ENCODE data around the gene TSHZ2.

Gene TSHZ2

DNA sequence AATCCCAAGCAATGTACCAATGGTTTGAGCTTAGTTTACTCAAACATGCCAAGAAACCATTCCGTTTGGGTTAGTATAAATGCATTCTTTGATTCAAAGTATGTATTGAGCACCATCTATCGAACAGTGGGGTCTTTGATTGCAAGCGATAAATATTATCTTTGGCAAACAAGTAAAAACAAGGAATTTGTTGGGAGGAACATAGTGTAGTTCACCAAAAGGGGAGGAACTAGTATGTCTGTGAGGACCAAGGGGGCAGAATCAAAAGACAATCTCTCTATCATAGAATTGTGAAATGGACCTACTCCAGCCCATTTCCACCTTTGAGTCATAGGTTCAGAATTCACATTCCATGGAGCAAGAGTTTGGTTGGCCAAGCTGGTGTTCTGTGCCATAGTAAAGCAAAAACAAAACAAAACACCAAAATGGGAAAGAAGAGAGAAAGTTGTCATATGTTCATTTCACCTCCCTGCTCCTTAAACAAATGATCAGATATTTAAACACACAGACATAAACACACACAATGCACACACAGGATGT, 266.0 kb downstream of the TSHZ2 start:
- no peak for DNase-seq (ENCODE audit: low read depth in 3 of 3)

DNA sequence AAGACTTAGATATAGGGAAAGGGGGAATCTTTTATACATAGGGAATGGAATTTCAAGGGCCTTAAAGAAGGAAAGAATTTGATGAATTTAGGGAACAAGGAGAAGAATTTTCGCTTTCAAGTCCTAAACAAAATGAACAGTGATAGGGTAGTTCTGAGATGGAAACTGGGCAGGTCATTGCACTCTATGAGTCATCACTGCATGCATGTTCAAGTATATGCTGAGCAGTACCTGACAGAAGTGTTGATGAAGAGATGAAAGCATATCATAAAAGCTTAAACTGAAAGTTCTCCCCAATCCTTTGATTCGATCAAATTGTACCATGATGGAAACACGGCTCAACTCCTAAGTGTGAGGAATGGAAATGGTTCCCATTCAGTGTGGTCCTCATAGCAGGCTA, 271.0 kb downstream of the TSHZ2 start:
- DNase-seq (ENCODE audit: low read depth in 3 of 3), result no peak

DNA sequence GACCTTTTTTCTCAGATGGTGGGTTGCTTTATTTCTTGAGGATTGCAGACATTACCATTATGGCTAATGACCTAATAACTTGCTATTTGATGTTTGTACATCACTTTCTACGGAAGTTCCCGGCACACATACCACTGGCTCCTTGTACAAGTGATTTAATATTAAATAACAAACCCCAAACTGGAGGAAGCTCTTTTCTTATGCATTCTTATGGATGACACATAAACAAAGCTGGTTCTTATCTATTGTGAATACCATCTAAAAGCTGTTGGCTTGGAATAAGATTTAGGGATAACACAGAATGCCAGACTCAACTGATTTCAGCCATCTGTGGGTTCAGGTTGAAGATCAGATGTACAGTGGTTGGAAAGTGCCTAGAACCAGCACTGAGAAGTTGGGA, 272.6 kb downstream of the TSHZ2 start:
- no peak for DNase-seq (ENCODE audit: low read depth in 3 of 3)

DNA sequence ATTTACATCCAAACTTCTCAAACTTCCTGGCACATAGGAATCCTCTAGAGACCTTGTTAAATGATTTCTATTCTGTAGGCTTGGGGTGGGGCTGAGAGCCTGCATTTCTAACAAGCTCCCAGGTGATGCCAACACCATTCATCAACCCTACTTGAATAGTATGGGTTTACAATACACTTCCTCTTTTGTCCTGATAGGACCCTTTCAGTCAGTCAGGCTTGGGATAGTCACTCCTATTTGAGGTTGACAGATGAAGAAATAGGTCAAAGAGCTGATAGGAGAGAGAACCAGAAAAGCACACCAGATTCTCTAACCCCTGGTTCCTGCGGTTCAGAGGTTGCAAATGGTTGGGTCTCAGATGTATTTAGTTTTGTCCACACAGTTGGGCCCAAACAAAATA, 273.4 kb downstream of the TSHZ2 start:
- no peak for DNase-seq (ENCODE audit: low read depth in 3 of 3)

DNA sequence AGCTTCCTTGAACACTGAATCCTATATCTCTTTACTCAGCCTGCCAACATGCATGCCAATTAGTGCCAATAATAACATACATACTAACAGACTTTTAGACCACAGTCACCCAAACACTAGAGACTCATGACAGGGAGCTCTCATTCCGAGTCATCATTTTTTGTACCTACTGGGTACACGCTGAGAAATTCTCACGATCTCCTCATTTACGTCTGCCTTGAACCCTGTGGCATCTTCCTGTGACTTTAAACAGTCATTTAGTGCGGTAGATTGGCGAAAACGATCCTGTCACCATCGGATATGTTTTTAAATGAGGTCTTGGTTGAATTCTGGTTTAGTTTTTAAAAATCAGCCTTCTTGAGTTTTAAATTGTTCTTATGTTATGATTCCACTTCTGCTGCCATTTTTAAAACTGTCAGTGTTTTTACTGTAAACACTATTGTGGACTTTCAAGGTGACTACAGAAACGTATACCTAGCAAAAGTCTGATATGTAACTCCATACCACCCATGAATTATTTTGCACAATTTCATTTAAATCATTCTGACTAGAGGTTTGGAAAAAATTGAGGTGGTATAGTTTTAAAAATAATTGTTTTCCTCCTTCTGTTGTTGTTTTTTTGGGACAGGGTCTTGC, 275.4 kb downstream of the TSHZ2 start:
- DNase-seq (ENCODE audit: low read depth in 3 of 3), result no peak

DNA sequence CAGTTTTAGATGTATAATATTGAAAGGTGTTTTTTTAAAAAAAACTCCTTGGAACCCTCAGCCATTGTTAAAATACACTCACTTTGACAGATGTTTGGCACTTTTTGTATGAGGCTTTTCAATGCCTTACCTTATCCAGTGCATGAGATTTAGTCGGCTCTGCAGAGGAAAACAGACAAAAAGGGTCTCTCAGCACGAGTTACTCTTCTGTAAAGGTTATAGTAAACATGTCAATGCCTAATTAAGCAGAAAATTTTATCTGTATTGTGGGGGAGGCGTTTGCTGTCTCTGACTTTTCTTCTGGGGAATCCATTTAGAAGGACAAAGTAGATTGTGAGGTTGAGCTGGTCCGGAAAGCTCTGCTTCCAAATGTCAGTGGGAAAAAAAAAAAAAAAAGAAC, 278.3 kb downstream of the TSHZ2 start:
- no peak for DNase-seq (ENCODE audit: low read depth in 3 of 3)

DNA sequence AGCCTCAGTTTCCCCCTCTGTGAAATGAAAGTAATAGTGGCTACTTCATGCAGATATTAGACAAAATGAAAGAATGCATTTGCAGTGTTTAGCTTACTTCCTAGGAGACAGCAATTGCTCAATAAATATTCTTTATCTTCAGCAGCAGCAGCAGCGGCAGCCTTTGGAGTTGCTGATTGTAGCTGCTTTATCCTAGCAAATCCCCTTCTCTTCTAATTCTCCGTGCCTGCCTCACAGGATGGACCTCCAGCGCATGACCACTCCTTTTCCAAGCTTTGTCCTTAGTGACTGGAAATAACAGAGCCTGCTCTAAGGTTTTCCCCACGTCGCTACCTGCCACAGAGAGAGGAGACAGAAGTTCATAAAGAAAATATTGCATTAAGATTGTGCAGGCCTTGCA, 279.8 kb downstream of the TSHZ2 start:
- no peak for DNase-seq (ENCODE audit: low read depth in 3 of 3)

DNA sequence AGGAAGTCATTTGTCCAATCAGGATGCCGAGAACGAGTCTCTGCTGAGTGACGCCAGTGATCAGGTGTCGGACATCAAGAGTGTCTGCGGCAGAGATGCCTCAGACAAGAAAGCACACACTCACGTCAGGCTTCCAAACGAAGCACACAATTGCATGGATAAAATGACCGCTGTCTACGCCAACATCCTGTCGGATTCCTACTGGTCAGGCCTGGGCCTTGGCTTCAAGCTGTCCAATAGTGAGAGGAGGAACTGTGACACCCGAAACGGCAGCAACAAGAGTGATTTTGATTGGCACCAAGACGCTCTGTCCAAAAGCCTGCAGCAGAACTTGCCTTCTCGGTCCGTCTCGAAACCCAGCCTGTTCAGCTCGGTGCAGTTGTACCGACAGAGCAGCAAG, 281.5 kb downstream of the TSHZ2 start:
- no peak for DNase-seq (ENCODE audit: low read depth in 3 of 3)

DNA sequence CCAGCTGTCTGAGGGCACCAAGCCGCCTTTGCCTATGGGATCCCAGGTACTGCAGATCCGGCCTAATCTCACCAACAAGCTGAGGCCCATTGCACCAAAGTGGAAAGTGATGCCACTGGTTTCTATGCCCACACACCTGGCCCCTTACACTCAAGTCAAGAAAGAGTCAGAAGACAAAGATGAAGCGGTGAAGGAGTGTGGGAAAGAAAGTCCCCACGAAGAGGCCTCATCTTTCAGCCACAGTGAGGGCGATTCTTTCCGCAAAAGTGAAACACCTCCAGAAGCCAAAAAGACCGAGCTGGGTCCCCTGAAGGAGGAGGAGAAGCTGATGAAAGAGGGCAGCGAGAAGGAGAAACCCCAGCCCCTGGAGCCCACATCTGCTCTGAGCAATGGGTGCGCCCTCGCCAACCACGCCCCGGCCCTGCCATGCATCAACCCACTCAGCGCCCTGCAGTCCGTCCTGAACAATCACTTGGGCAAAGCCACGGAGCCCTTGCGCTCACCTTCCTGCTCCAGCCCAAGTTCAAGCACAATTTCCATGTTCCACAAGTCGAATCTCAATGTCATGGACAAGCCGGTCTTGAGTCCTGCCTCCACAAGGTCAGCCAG, 283.0 kb downstream of the TSHZ2 start:
- DNase-seq (ENCODE audit: low read depth in 3 of 3), result no peak

DNA sequence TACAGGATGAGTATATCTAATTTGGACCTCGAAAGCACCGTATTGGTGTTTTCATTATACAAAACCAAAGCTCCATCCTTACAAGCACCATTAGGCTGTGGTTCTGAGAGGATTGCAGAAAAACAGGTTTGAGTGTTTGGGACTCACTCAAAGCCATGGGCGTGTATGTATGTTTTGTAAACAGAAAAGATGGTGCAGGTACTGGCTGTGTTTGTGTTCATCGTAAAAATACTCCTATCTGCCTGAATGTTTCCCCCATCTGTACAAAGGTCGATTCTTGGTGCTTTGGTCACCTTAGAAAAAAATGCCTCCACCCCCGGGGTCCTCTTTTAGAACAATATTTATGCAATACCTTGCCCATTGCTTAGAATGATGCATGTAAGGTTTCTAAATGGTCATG, 286.6 kb downstream of the TSHZ2 start:
- DNase-seq (ENCODE audit: low read depth in 3 of 3), result no peak

DNA sequence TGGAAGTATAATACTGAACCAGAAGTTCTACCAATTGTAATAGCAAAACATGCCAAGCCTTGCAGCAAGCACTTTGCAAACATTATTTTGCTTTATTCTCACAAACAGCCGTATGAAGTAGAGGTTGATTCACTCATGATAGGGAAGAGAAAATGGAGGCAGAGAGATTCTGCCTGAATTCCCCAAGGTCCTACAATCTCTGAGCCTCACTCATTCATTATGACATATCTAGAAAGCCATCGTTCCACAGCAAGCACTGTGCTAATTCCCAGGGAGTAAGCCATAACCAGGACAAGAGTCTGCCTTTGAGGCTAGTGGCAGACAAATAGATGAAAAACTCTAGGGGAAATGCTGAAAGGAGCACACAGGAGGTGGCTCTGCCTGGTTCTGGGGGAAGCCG, 288.0 kb downstream of the TSHZ2 start:
- no peak for DNase-seq (ENCODE audit: low read depth in 3 of 3)

DNA sequence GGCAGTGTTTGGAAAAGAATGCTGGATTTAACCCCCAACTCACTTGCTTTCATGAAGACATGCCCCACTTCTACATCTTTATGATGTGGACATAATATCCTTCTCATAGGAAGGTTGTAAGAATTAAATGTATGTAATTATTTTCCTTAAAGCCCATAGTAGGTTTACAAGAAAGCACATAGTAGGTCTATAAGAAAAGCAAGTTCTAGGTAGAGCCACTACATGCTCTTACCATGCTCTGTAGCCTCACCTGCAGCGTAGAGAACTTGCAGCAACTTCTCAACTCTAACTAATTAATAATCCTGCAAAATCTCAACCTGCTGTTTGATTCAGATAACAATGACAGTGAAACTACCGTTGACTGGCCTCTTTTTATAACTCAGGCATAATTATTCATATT, 288.4 kb downstream of the TSHZ2 start:
- DNase-seq (ENCODE audit: low read depth in 3 of 3), result no peak

DNA sequence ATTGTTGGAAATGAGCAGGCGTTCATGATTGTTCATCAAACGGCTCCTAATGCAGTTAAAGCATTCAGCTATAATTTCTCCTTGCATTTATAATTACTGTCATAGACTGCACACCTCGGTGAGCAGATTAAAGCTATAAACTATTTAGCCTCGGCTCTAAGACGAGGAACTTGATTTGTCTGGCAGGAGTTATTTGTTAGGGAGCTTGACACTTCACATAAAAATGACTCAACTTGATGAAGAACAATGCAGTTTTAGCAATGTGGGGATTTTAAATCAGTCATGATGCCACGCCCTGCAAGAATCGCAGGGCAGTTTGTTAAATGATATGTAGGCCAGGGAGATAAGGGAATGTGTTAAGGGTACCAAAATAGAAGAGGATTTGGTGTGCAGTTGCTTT, 290.2 kb downstream of the TSHZ2 start:
- no peak for DNase-seq (ENCODE audit: low read depth in 3 of 3)

DNA sequence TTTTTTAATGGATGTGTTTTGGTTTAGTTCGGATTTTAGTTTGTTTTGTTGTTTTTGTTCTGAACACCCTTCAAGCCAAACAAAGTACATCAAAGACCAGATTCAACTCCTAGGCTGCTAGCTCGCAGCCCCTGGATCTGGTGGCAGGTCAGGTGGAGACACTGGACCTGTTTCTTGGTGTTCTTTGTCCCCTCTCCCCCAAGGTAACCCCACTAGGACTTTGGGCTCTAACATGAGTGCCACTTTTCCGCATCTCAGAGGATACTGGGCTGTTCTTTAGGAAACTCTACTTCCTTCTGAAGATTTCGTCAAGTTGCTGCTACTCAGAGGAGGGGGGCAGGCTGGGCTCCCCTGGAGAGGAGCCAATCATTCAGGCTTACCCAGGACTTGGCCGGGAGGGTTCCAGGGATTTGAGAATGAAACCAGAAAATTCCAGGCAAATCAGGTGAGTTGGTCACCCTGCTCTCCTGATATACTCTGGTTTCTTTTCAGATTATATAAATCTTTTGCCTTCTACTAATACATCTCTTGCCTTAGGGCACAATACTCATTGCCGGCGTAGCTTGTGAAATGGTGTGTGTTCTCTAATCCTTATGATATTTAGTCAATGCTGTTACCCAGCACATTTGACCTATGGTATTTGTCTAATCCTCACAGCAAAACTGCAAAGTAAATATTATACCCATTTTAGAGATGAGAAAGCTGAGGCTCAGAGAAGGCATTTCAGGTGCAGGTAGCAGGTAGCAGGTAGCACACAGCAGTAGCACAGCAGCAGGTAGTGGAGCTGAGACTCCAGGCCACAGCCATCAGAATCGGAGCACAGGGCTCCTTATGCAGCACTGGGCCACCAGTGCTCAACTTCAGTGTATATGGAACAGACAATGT, 291.6 kb downstream of the TSHZ2 start:
- no peak for DNase-seq (ENCODE audit: low read depth in 3 of 3)

DNA sequence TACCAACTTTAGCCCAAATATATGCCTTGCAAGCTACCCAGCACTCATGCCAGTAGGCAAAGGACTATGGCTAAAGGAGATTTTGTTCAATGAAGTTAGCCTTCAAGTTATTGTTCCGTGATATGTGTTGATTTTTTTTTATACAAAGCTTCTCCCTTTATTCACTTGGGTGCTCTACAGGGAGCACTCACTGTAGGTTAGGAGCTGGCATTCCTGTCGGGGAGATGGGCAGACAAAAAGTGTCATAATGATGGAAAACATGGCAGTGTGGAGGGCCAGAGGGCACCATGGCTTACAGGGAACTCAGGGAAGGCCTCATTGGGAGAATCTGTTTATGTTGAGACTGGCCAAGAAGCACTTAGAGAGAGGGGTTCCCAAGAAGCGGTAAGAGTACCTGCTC, 292.4 kb downstream of the TSHZ2 start:
- no peak for DNase-seq (ENCODE audit: low read depth in 3 of 3)

DNA sequence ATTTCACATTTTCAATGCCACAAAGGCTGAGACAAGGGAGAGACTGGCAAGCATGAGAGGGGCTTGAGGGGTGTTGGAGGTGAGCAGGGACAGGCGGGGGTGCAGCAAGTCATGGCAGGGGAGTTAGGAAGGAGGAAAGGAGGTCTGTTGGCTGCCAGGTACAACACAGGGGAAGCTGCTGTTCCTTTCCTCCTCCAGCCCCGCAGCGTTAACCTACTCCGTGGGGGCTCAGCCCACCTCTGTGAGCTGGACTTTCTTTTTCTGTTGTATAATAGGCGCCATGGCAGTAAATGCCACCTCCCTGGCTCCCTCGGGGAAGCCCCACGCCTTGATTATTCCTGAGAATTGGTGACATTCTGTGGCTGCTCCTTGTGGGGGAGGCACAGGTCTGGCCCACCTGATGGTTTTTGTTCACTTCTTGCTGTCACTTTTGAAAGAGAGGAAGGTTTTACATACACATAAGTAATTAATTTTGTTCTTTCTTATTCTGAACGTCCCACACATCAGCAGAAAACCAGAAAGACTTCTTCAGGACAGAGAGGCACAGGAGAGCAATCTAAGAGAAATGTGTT, 293.2 kb downstream of the TSHZ2 start:
- DNase-seq (ENCODE audit: low read depth in 3 of 3), result no peak

DNA sequence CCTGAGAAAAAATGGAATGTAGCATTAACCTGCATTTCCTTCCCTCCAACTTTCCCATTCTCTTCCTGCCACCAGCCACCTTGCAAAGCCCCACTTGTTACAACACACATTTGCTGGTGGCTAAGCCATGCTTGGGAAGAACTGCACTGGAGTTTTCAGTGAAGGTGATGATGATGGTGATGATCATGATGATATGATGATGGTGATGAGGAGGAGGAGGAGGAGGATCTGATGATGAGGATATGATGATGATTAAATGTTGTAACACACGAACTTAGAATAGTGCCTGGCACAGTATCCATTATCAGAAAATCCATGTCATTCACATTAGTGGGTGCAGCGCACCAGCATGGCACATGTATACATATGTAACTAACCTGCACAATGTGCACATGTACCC, 297.2 kb downstream of the TSHZ2 start:
- no peak for DNase-seq (ENCODE audit: low read depth in 3 of 3)

DNA sequence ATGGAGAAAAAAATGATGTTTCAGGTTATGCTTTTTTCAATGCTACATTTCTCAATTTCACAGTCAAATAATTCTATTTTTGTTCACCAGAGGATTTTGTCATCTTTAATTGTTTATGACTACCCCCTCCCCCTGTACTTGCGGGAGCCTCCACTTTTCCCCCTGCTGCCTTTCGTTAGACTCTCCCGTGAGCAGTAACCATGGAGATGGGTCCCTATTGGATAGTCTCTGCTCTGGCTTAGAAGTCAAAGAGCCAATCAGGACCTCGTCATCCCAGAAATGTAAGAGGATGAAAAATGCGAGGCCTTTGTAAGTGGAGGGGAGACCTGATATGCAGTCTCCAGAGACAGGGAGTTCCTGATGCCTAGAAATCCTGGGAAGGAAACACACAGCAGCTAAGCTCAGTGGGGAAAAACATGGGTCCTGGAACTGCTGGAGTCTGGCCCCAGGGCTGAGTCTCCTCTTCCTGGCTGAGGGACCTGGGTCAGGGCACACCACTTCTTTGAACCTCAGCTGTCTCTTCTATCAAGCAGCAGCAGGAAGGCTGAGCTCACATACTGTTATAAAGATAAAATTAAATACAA, 298.7 kb downstream of the TSHZ2 start:
- no peak for DNase-seq (ENCODE audit: low read depth in 3 of 3)

DNA sequence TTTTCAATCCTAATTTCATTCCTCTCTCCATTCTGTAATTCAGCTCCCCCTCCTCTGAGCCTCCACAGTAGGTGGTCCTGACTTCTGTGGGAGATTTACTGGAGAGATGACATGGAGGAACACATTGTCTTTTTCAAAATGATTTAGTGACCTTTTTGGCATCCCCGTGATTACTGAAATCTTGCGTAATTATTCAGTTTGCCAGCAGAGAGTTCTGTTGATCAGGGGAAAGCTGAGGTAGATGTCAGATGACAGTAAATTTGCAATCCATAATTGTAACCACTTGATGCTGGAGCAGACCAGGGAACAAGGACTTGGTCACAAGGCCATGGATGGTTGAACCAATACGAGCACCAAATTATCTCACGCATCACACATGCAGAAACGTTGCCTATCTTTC, 302.2 kb downstream of the TSHZ2 start:
- DNase-seq (ENCODE audit: low read depth in 3 of 3), result no peak

DNA sequence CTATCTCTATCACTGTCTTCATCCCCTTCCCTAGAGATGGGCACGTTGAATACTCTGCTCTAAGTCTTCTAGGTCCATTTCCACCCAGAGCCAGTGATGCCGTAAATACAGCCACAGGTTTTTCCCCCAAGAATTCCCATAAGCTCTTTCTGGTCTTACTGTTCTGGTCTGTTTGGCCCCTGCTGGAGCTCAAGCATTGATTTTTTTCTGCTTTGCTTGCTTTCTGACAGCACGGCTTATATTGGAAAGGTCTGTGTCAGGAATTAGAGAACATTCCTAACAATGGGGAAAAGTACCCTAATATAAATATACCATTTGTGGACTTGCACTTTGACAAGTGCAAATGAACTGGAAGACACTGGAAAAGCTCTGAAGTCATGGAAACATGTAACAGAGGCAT, 302.6 kb downstream of the TSHZ2 start:
- DNase-seq (ENCODE audit: low read depth in 3 of 3), result no peak

DNA sequence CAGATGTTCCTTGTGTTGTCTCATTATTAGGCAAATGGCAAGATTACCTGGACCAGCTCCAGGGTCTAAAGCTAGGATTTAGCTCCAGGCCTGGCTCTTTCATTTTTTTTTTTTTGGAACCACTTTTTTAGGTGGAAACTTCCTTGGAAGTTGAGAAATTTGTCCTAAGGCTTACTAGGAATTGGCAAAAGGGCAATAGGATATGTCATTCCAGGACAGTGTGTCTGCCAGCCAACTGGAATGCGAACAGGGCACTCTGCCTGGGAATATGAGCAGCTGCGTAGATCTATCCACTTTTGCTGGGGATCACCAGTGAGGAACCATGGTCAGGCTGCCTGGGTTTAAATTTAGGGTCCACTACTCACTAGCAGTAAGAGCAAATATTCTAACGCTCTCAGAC, 304.0 kb downstream of the TSHZ2 start:
- no peak for DNase-seq (ENCODE audit: low read depth in 3 of 3)

DNA sequence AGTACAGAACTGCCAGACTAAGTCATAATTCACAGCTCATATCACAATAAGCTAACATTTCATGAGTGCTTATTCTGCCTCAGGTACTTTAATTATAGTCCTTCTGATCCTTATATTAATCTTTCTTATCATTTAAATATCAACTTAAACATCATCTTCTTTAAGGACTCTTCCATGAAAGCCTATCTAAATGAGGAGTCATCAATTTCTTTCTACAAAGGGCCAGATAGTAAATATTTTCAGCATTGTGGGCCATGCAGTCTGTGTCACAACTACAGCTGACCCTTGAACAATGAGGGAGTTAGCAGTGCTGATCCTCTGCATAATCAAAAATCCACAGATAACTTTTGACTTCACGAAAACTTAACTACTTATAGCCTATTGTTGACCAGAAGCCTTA, 306.4 kb downstream of the TSHZ2 start:
- DNase-seq (ENCODE audit: low read depth in 3 of 3), result no peak
